HL-60 (cell line): ENCODE measurements around the gene CACNA2D1.

Experiments used
- DNase-seq, 2 experiments: peaks; one replicate each; pipeline ENCODE4 v3.0.0-alpha.2; 2010 to 2020; ENCODE audit warnings: low read depth in 1 of 2, low spot score in 1 of 2
- H3K27ac ChIP-seq: fragments of 250-450 bp; sonication (Bioruptor Pico); replicated peaks from 2 replicates; pipeline ENCODE4 v1.5.1; 2020; ENCODE audit warnings: mild to moderate bottlenecking, moderate library complexity
- H3K27me3 ChIP-seq: fragments of 250-450 bp; sonication (Bioruptor Pico); 2 replicates; pipeline ENCODE4 v1.5.1; 2021; ENCODE audit warnings: mild to moderate bottlenecking, moderate library complexity; ENCODE audit not compliant: insufficient read depth, poor library complexity, severe bottlenecking
- H3K4me3 ChIP-seq: replicated peaks from 2 replicates; pipeline ENCODE4 v1.5.1; 2011; ENCODE audit warnings: mild to moderate bottlenecking, control low read depth, low read length; ENCODE audit not compliant: insufficient read depth
- CTCF ChIP-seq: IDR thresholded peaks from one replicate; pipeline ENCODE4 v1.5.1; 2011; ENCODE audit warnings: low read length, control low read depth, inconsistent platforms; ENCODE audit not compliant: insufficient read depth
- GABPA ChIP-seq: IDR thresholded peaks from 2 replicates; pipeline ENCODE4 v1.6.1; 2012; ENCODE audit warnings: low read depth
- POLR2AphosphoS5 ChIP-seq: IDR thresholded peaks from 2 replicates; pipeline ENCODE4 v1.6.1; 2012; ENCODE audit warnings: low read depth
- REST ChIP-seq: IDR thresholded peaks from 2 replicates; pipeline ENCODE4 v1.6.1; 2012; ENCODE audit warnings: low read depth; ENCODE audit not compliant: insufficient replicate concordance
- SPI1 ChIP-seq: IDR thresholded peaks from 2 replicates; pipeline ENCODE4 v1.6.1; 2012; ENCODE audit warnings: low read depth, mild to moderate bottlenecking, borderline replicate concordance

Gene CACNA2D1

GRCh38 chr7:82472966-82473365 is 29.4 kb upstream of the CACNA2D1 start:
- H3K27me3 ChIP-seq, result no peaks in the 10 kb centered on the region
- TF ChIP-seq POLR2AphosphoS5 (no peak), REST (no peak)
- no peak for DNase-seq
- no peak overlapping the region for H3K4me3 ChIP-seq
- H3K27ac ChIP-seq, result no peak overlapping the region

- TF ChIP-seq POLR2AphosphoS5 (no peak), SPI1 (no peak), CTCF (no peak), REST (no peak), GABPA (no peak)
- H3K4me3 ChIP-seq, result no peak overlapping the region
- no peak overlapping the region for H3K27ac ChIP-seq
- no peaks in the 10 kb centered on the region for H3K27me3 ChIP-seq
- DNase-seq, result no peak
Observed at GRCh38 chr7:82471351-82472020, 27.9 kb upstream of the CACNA2D1 start.

GRCh38 chr7:82469207-82469606 is 25.6 kb upstream of the CACNA2D1 start:
- DNase-seq, result no peak
- Histone ChIP-seq H3K27me3 (no peaks in the 10 kb centered on the region), H3K4me3 (no peak overlapping the region), H3K27ac (no peak overlapping the region)
- TF ChIP-seq REST (no peak), CTCF (no peak), GABPA (no peak), SPI1 (no peak), POLR2AphosphoS5 (no peak)
